Stimulated activated CD4-positive, alpha-beta T cell treated with anti-CD3 and anti-CD28 coated beads, Interleukin-12 subunit alpha, Interleukin-12 subunit beta, amount 100 ng/mL, for 4 hours (primary cell): ENCODE data around the gene HSPA4.
"Not testable (repeated sequence)": the region's sequence is repeated elsewhere in the genome, so short reads cannot be mapped to it uniquely, and the experiment has no call there.

Experiments used
- DNase-seq: peaks from one replicate; pipeline ENCODE4 v3.0.0-alpha.2; 2020

Gene HSPA4

DNA sequence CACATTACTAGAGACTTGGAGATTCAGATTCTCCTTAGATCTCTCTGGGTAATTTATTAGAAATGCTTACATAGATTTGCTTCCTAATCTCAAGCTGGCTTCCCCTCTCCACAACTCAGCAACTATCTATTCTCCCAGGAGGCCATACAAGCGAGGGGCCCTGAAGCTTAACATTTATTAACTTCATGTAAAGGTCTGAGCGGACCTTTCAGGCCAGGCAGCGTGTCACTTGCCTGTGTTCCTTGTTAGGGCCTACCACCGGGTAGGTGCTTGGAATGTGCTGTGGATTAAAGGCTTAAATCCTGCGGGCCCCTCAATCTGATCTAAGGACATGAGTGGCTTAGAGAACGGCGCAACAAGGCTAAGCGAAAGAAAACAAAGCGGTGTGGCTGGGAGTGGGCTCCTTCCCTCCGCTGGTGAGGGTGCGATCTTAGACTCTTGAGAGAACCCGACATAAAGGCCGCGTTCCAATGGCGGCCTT is 712 bp upstream of the HSPA4 start:
- DNase-seq: no peak

- DNase-seq: peak; percentile 53
Measured at GRCh38 chr5:133052317-133053175, 733 bp downstream of the HSPA4 start.

DNA sequence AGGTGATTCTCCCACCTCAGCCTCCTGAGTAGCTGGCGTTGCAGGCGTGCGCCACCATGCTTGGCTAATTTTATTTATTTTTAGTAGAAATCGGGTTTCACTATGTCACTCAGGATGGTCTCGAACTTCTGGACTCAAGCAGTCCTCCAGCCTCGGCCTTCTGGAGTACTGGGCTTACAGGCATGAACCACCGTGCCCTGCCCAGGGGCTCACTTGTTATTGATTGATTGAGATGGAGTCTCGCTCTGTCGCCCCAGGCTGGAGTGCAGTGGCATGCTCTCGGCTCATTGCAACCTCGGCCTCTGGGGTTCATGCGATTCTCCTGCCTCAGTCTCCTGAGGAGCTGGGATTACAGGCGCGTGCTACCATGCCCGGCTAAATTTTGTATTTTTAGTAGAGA is 1.6 kb downstream of the HSPA4 start:
- DNase-seq: no peak

GRCh38 chr5:133054697-133055471 is 3.1 kb downstream of the HSPA4 start:
- DNase-seq: no peak

GRCh38 chr5:133056891-133057290 is 5.1 kb downstream of the HSPA4 start:
- DNase-seq: no peak

- no peak for DNase-seq
Measured at GRCh38 chr5:133059621-133060020, 7.8 kb downstream of the HSPA4 start.

DNA sequence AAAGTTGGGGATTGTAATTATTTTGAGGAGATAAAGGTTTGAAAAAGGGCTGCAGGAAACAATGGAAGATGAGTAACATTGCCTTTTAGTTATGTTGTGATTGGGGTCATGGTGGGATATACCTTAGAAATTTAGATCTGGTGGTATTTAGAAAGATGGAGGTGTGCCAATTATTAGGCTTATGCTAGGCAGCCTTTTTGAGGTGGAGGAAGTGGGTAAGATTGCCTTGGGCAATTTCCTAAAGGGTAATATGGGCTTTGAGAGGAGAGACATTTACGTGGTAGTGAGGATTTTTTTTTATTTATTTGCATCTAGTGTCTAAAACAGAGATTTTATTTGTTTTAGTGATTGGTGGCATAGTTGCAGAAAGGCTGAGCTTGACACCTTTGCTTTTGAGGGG is 10.5 kb downstream of the HSPA4 start:
- no peak for DNase-seq

DNA sequence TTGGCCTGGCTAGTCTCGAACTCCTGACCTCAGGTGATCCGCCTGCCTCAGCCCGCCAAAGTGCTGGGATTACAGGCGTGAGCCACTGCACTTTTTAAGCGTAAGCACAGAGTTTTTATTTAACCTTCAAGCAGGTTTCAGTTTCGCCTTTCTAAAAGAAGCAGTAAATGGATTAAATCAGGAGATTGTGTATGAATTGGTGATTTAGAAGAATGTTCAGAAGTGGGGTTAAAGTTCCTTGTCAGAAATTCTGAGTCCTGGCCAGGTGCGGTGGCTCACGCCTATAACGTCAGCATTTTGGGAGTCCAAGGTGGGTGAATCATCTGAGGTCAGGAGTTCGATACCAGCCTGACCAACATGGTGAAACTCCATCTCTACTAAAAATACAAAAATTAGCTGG is 12.2 kb downstream of the HSPA4 start:
- no peak for DNase-seq

GRCh38 chr5:133065471-133065870 is 13.7 kb downstream of the HSPA4 start:
- DNase-seq: no peak

- DNase-seq: no peak
Measured at GRCh38 chr5:133066045-133066444, 14.2 kb downstream of the HSPA4 start.

GRCh38 chr5:133072021-133072420 is 20.2 kb downstream of the HSPA4 start:
- DNase-seq: no peak

DNA sequence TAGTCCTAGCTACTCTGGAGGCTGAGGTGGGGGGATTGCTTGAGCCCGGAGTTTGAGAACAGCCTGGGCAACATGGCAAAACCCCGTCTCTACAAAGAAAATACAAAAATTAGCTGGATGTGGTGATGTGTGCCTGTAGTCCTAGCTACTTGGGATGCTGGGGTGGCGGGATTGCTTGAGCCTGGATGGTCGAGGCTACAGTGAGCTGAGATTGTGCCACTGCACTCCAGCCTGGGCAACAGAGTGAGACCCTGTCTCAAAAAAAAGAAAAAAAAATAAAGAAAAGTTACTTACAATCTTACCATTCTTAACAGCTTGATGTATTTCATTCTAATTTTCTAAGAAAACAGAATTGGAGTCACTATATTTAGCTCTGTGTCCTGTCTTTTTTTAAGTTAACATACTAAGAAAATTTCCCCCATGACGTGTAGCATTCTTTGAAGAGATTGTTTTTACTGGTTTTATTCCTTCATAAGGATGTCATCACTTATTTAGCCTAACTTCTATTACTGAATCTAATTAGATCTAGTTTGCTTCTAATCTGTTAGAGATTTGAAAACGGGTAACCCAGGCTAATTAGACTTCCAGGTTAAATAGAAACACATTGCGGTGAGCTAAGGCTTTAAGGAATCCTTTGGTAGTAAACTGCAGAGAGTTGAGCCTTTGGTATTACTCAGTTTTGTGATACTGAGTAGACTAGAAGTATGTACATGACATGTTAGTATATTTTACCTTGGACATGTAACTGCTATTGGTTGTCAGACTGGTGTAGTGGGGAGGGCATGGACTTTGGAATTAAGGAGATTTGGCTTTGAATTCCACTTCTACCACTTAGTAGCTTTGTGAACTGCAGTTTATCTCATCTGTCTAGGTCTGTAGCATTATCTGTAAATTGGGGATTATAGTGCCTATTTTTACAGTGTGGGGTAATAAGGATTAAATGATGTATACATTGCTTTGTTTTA is 24.0 kb downstream of the HSPA4 start:
- no peak for DNase-seq

- DNase-seq: no peak
Measured at GRCh38 chr5:133079048-133079447, 27.2 kb downstream of the HSPA4 start.

DNA sequence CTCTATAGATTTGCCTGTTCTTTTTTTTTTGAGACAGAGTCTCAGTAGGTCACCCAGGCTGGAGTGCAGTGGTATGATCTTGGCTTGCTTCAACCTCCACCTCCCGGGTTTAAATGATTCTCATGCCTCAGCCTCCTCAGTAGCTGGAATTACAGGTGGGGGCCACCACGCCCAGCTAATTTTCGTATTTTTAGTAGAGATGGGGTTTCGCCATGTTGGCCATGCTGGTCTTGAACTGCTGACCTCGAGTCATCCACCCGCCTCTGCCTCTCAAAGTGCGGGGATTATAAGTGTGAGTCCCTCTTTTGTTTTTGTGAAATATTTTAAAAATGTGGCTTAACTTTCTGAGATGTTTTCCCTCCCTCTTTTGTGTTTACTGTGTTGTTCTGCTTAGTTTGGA is 29.2 kb downstream of the HSPA4 start:
- DNase-seq: no peak

- DNase-seq: no peak
Measured at GRCh38 chr5:133081703-133082102, 29.9 kb downstream of the HSPA4 start.

- DNase-seq: no peak
Measured at GRCh38 chr5:133082128-133082527, 30.3 kb downstream of the HSPA4 start.

GRCh38 chr5:133083901-133084300 is 32.1 kb downstream of the HSPA4 start:
- DNase-seq: no peak

- DNase-seq: not testable (repeated sequence)
Measured at GRCh38 chr5:133085171-133085570, 33.4 kb downstream of the HSPA4 start.

GRCh38 chr5:133086366-133086875 is 34.6 kb downstream of the HSPA4 start:
- no peak for DNase-seq

DNA sequence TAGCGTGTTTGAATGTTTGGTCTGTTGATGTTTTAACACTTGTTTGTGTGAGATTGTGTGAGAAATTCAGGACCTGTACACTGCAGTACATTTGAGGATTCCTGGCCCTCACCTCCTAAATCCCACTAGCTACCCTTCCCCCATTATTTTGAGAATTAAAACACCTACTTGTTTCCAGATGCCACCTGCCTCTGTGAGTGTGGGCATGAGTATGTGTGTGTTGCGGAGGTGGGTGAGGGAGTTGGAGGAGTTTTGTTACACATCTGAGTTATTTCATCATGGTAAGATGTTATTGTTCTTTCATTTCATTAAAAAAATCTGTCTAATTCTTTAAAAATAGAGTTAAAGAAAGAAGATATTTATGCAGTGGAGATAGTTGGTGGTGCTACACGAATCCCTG is 36.3 kb downstream of the HSPA4 start:
- DNase-seq: no peak

GRCh38 chr5:133091034-133091433 is 39.2 kb downstream of the HSPA4 start:
- DNase-seq: no peak

GRCh38 chr5:133106343-133106742 is 54.5 kb downstream of the HSPA4 start:
- DNase-seq: no peak
